Smooth muscle cell (in vitro differentiated cells): ENCODE data around the gene STK11IP. TPM values are rescaled to one million over a fixed set of nuclear protein-coding genes. Genes with fewer than 3 reads are reported as not detected.

ENCODE experiments used
- DNase-seq: peaks from one replicate; lab custom pipeline; 2025; ENCODE audit not compliant: unreplicated experiment; lab: John Stamatoyannopoulos, UW
- H2AFZ ChIP-seq: fragments of 200-600 bp; sonication (generic); 2 replicates; pipeline ENCODE4 v1.6.0; 2016; ENCODE audit warnings: antibody characterized with exemption, low read depth, mild to moderate bottlenecking
- H3F3A ChIP-seq: fragments of 200-600 bp; sonication (generic); 2 replicates; pipeline ENCODE4 v1.6.0; 2017; ENCODE audit warnings: antibody characterized with exemption, low read depth
- H3K27ac ChIP-seq: fragments of 200-600 bp; sonication (generic); 2 replicates; pipeline ENCODE4 v1.5.1; 2016; ENCODE audit warnings: low read depth, mild to moderate bottlenecking
- H3K27me3 ChIP-seq: fragments of 200-600 bp; sonication (generic); 2 replicates; pipeline ENCODE4 v1.6.1; 2016; ENCODE audit warnings: low read depth, mild to moderate bottlenecking
- H3K36me3 ChIP-seq: fragments of 200-600 bp; sonication (generic); 2 replicates; pipeline ENCODE4 v1.5.1; 2016; ENCODE audit warnings: low read depth
- H3K4me1 ChIP-seq: fragments of 200-600 bp; sonication (generic); 2 replicates; pipeline ENCODE4 v1.5.1; 2016; ENCODE audit warnings: low read depth
- H3K4me2 ChIP-seq: fragments of 200-600 bp; sonication (generic); 2 replicates; pipeline ENCODE4 v1.6.0; 2016; ENCODE audit warnings: mild to moderate bottlenecking
- H3K4me3 ChIP-seq: fragments of 200-600 bp; sonication (generic); 2 replicates; pipeline ENCODE4 v1.5.1; 2016; ENCODE audit warnings: mild to moderate bottlenecking
- H3K79me2 ChIP-seq: fragments of 200-600 bp; sonication (generic); 2 replicates; pipeline ENCODE4 v1.6.0; 2016; ENCODE audit warnings: low read depth, mild to moderate bottlenecking
- H3K9ac ChIP-seq: fragments of 200-600 bp; sonication (generic); 2 replicates; pipeline ENCODE4 v1.6.0; 2016; ENCODE audit warnings: low read depth
- H3K9me3 ChIP-seq: fragments of 200-600 bp; sonication (generic); replicated peaks from 2 replicates; pipeline ENCODE4 v1.5.1; 2016; ENCODE audit warnings: low read depth
- H4K20me1 ChIP-seq: fragments of 200-600 bp; sonication (generic); 2 replicates; pipeline ENCODE4 v1.6.0; 2016; ENCODE audit warnings: low read depth
- CTCF ChIP-seq: fragments of 200-600 bp; sonication (generic); IDR thresholded peaks from 2 replicates; pipeline ENCODE4 v1.5.1; 2017; ENCODE audit warnings: borderline replicate concordance, mild to moderate bottlenecking, antibody characterized with exemption; ENCODE audit not compliant: insufficient read depth, poor library complexity, severe bottlenecking
- WGBS: methylation state at CpG from one replicate; pipeline ENCODE4 v1.1.7; 2016; ENCODE audit warnings: low lambda C conversion rate; 5-methylcytosine and 5-hydroxymethylcytosine counted together
- polyA plus RNA-seq: library from polyadenylated mRNA; unstranded; fragments of >200 nt; fragmentation: Nextera tagmentation; extraction: Ambion mirVana; gene quantifications from 2 replicates; pipeline ENCODE4 v1.2.1, GENCODE V29; 2016
- total RNA-seq: library from RNA; depleted of rRNA; stranded (reverse); fragments of >200 nt; gene quantifications from 2 replicates; pipeline ENCODE4 v1.2.3, GENCODE V29; 2014

Gene STK11IP
- total and polyA plus RNA-seq, 2 experiments from 2014 or later: 10.2 to 13.6 TPM

- no peaks in the 10 kb centered on the region for H3F3A ChIP-seq
- H3K4me2 ChIP-seq: no peak overlapping the region
- no peak overlapping the region for H3K27ac ChIP-seq
- 88% methylated on average over 15 of the region's 15 CpGs for WGBS
- H2AFZ ChIP-seq: no peak overlapping the region
- no peaks in the 10 kb centered on the region for H4K20me1 ChIP-seq
- H3K9me3 ChIP-seq: no peaks in the 10 kb centered on the region
- no peaks in the 10 kb centered on the region for H3K4me1 ChIP-seq
- H3K4me3 ChIP-seq: no peak overlapping the region
- no peaks in the 10 kb centered on the region for H3K27me3 ChIP-seq
- H3K79me2 ChIP-seq: no peaks in the 10 kb centered on the region
- no peak overlapping the region for H3K9ac ChIP-seq
- H3K36me3 ChIP-seq: no peaks in the 10 kb centered on the region
- TF ChIP-seq CTCF: no peak
- no peak for DNase-seq
Measured at GRCh38 chr2:219608399-219608964, 10.8 kb downstream of the STK11IP start.

GRCh38 chr2:219609149-219609750 lies 11.6 kb downstream of the STK11IP start:
- Histone ChIP-seq H3K27me3 (no peaks in the 10 kb centered on the region), H4K20me1 (no peaks in the 10 kb centered on the region), H2AFZ (no peak overlapping the region), H3K4me1 (no peaks in the 10 kb centered on the region), H3K27ac (no peak overlapping the region), H3K4me3 (no peak overlapping the region), H3K79me2 (no peaks in the 10 kb centered on the region), H3K4me2 (no peak overlapping the region), H3K36me3 (no peaks in the 10 kb centered on the region), H3K9ac (no peak overlapping the region), H3F3A (no peaks in the 10 kb centered on the region), H3K9me3 (no peaks in the 10 kb centered on the region)
- TF ChIP-seq CTCF: no peak
- 96% methylated on average over 10 of the region's 13 CpGs for WGBS
- DNase-seq: no peak

GRCh38 chr2:219611306-219611705 lies 13.6 kb downstream of the STK11IP start:
- DNase-seq: no peak
- no peak overlapping the region for H3K9ac ChIP-seq
- no peaks in the 10 kb centered on the region for H3K36me3 ChIP-seq
- no peaks in the 10 kb centered on the region for H4K20me1 ChIP-seq
- H3K4me2 ChIP-seq: no peak overlapping the region
- no peaks in the 10 kb centered on the region for H3K9me3 ChIP-seq
- 96% methylated on average over 8 of the region's 9 CpGs for WGBS
- no peaks in the 10 kb centered on the region for H3F3A ChIP-seq
- H3K27ac ChIP-seq: no peak overlapping the region
- no peaks in the 10 kb centered on the region for H3K4me1 ChIP-seq
- no peak for TF ChIP-seq CTCF
- no peaks in the 10 kb centered on the region for H3K27me3 ChIP-seq
- H3K4me3 ChIP-seq: no peak overlapping the region
- no peaks in the 10 kb centered on the region for H3K79me2 ChIP-seq
- no peak overlapping the region for H2AFZ ChIP-seq
